Suprapubic skin (tissue), 4 donors: Measurements from ENCODE around the gene TTR.

ENCODE experiments used
- CTCF ChIP-seq, 2 donors: fragments of 200-600 bp in 1 of 2; fragments of 450-650 bp in 1 of 2; sonication (generic) in 1 of 2; IDR thresholded peaks; one replicate each; pipeline ENCODE4 v1.5.1; 2016 to 2019; ENCODE audit warnings: antibody characterized with exemption in 2 of 2, mild to moderate bottlenecking in 1 of 2, moderate library complexity in 1 of 2
- POLR2A ChIP-seq, 2 donors: fragments of 450-650 bp; IDR thresholded peaks; one replicate each; pipeline ENCODE4 v1.6.1; 2017; ENCODE audit warnings: antibody characterized with exemption in 2 of 2, mild to moderate bottlenecking in 2 of 2, moderate library complexity in 2 of 2
- POLR2AphosphoS5 ChIP-seq, 3 donors: sonication (generic); formaldehyde crosslinking; IDR thresholded peaks; one replicate each; pipeline ENCODE4 v1.6.1; 2017; ENCODE audit warnings: antibody characterized with exemption in 3 of 3

- no peak for TF ChIP-seq CTCF (IDR thresholded peaks at IDR 0.05)
- no peak for TF ChIP-seq POLR2A (IDR thresholded peaks at IDR 0.05)
- no peak for TF ChIP-seq POLR2AphosphoS5 (IDR thresholded peaks at IDR 0.05)
Measured at GRCh38 chr18:31636387-31636786, 44.7 kb downstream of the TTR start.
